CMK (cell line): Measurements from ENCODE around the gene IGSF3.
"Not testable (repeated sequence)": the region's sequence is repeated elsewhere in the genome, so short reads cannot be mapped to it uniquely, and the experiment has no call there.

Experiments
- DNase-seq: peaks from one replicate; pipeline ENCODE4 v3.0.0-alpha.2; 2010; ENCODE audit warnings: low read depth

IGSF3 gene

DNA sequence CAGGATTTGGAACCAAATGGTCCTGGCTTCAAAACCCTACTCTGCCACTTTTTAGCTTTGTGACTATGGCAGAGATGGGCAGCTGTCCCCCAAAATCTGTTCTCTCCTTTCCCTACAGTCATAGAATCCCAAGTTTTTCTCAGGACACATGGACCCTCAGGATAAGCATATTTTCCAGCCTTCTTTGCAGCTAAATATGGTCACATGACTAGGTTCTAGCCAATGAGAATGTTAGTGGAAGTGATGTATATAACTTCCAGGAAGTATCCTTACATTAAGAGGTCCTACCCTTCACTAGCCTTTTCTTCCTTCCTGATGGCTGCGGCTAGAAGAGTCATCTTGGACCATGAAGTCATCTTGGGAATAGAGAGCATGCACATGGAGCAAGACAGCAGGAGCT lies 5.9 kb downstream of the IGSF3 start:
- DNase-seq, result no peak

- not testable (repeated sequence) for DNase-seq
Measured at GRCh38 chr1:116658645-116659044, 8.9 kb downstream of the IGSF3 start.

- not testable (repeated sequence) for DNase-seq
Measured at GRCh38 chr1:116657836-116658235, 9.7 kb downstream of the IGSF3 start.

GRCh38 chr1:116654351-116654750 lies 13.2 kb downstream of the IGSF3 start:
- DNase-seq, result no peak

GRCh38 chr1:116652598-116652997 lies 14.9 kb downstream of the IGSF3 start:
- not testable (repeated sequence) for DNase-seq

- not testable (repeated sequence) for DNase-seq
Measured at GRCh38 chr1:116650781-116651180, 16.8 kb downstream of the IGSF3 start.

DNA sequence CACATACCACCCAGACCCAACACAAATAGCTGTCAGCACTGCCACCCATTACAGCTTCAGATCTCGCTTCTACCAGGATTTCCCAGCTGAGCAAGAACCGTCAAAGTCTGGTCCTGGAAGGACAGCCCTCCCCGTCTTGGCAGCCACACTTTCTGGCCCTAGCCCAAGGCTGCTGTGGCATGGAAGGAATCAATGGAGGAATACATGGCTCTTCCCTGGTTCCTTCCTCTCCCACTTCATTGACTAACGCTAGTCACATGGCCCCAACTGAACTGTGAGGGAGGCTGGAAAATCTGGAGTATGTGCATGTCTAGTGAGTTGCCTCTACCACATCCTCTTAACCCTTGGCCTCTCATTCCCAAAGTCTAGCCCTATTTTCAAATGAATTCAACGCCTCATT lies 18.5 kb downstream of the IGSF3 start:
- not testable (repeated sequence) for DNase-seq

GRCh38 chr1:116648325-116648724 lies 19.2 kb downstream of the IGSF3 start:
- DNase-seq, result not testable (repeated sequence)

GRCh38 chr1:116647186-116647585 lies 20.3 kb downstream of the IGSF3 start:
- not testable (repeated sequence) for DNase-seq

GRCh38 chr1:116646673-116647170 lies 20.8 kb downstream of the IGSF3 start:
- DNase-seq, result not testable (repeated sequence)

GRCh38 chr1:116645802-116646672 lies 21.5 kb downstream of the IGSF3 start:
- not testable (repeated sequence) for DNase-seq

DNA sequence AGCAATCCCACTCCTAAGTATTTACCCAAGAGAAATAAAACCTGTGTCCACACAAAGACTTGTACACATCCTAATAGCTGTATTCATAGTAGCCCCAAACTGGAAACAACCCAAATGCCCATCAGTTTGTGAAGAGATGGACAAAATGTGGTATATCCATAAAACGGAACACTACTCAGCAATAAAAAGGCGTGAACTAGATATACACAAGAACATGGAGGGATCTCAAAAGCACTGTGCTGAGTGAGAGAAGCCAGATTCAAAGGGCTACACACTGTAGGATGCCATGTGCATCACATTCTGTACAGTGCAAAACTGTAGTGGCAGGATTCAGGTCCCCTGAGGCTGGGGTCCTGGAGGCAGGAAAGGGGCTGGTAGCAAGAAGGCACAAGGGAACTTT lies 22.5 kb downstream of the IGSF3 start:
- DNase-seq, result not testable (repeated sequence)

- DNase-seq, result not testable (repeated sequence)
Measured at GRCh38 chr1:116644096-116644495, 23.4 kb downstream of the IGSF3 start.

DNA sequence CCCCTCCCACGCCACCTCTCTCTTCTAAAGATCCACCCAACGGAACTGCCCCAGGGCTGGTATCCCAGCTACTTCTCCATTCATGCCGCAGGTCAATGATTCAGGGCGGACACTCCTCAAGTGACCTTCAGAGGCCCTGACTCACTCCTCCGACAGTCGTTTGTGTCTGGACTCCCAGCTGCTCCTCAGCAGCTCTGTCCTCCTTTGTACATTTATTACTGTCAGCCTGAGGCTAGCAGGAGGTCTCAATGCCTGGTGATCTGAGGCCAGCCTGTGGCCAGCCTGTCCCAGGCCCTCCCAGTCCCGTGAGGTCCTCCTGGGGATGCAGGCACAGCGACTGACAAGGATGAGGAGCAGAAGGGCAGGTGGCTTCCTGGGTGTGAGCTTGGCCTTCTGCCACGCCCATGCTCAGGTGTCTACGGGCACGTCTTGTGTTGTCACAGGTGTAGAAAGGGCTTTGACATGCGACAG lies 24.2 kb downstream of the IGSF3 start:
- DNase-seq, result not testable (repeated sequence)

DNA sequence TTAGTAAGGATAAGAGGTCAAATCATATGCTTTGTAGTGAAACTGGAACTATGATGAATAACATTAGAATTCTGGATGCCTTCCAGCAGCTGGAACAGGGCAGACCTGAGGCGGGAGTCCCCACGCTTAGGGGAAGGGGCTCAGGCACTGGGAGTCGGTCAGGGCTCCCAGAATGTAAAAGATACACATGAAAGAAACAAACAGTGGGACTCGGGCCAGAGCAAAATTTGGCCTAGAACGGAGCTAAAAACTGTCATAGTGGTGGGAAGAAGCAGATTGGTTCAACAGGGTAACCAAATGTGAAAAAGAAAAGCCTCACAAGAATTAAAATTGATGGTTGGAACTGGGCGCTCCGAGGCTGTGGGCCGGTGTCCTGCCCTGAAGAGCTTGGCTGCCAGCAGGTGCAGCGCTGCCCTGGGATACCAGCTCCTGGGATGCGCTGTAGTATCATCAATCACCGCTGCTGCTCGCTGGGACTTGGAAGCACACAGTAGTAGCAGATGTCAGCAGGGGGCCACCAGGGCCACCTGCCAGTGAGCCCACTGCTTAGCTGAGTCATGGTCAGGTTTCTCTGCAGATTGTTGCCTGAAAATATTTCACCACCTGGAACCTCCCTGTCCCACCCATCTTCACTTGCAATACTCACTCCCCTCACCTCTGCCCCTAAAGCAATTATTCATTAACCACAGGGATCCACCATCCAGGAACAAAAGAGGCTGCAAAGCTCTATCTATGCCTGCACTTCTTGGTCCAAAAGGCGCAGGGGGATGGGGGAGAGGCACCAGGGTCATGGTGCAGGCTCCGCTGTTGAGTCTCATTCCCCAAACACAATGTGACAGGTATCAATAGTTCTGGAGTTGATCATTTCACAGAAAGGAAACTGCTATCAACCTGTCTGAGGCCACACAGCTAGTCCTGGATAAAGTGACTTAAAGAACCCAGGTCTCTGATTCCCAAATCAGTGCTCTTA lies 24.9 kb downstream of the IGSF3 start:
- DNase-seq, result not testable (repeated sequence)

GRCh38 chr1:116637583-116637982 lies 29.9 kb downstream of the IGSF3 start:
- not testable (repeated sequence) for DNase-seq

GRCh38 chr1:116636584-116636983 lies 30.9 kb downstream of the IGSF3 start:
- DNase-seq, result not testable (repeated sequence)

DNA sequence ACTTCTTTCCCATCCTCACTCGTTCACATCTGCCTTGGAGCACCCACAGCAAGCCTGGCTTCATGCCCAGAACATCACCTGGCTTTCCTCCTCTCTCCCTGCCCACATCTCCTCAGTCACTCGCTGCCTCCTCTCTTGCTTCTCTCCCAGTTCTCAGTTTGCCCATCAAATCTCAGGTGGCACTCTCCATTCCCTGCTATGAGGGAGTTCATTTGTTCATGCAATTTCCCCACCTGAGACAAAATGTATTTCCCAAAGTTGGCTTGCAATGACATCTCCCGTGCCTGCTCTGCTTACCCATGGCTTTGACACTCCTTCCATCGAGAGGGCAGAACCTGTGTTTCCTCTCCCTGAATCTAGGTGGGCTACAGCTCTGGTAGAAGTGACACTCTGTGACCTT lies 33.1 kb downstream of the IGSF3 start:
- DNase-seq, result not testable (repeated sequence)

GRCh38 chr1:116631996-116632925 lies 35.3 kb downstream of the IGSF3 start:
- not testable (repeated sequence) for DNase-seq

GRCh38 chr1:116631554-116631953 lies 36.0 kb downstream of the IGSF3 start:
- DNase-seq, result not testable (repeated sequence)

- not testable (repeated sequence) for DNase-seq
Measured at GRCh38 chr1:116630057-116630456, 37.5 kb downstream of the IGSF3 start.
